ENCODE measurements around the gene ERC1.

GRCh38 chr12:1465990-1466389 is 475.0 kb downstream of the ERC1 start:
- TF ChIP-seq, protein P1, sequence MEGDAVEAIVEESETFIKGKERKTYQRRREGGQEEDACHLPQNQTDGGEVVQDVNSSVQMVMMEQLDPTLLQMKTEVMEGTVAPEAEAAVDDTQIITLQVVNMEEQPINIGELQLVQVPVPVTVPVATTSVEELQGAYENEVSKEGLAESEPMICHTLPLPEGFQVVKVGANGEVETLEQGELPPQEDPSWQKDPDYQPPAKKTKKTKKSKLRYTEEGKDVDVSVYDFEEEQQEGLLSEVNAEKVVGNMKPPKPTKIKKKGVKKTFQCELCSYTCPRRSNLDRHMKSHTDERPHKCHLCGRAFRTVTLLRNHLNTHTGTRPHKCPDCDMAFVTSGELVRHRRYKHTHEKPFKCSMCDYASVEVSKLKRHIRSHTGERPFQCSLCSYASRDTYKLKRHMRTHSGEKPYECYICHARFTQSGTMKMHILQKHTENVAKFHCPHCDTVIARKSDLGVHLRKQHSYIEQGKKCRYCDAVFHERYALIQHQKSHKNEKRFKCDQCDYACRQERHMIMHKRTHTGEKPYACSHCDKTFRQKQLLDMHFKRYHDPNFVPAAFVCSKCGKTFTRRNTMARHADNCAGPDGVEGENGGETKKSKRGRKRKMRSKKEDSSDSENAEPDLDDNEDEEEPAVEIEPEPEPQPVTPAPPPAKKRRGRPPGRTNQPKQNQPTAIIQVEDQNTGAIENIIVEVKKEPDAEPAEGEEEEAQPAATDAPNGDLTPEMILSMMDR (IDR thresholded peaks at IDR 0.05; ENCODE audit: insufficient read depth, low read length) = no peak
- TF ChIP-seq POLR2AphosphoS5 (IDR thresholded peaks at IDR 0.05; ENCODE audit: low read depth) (no peak), GABPA (IDR thresholded peaks at IDR 0.05; ENCODE audit: low read depth) (no peak)
